H9 (cell line): ENCODE measurements around the gene ALKBH1. TPM values are rescaled to one million over a fixed set of nuclear protein-coding genes. Genes with fewer than 3 reads are reported as not detected.

ENCODE experiments used
- DNase-seq: peaks from one replicate; pipeline ENCODE4 v3.0.0-alpha.2; 2017
- H2AFZ ChIP-seq: one replicate; pipeline ENCODE4 v1.6.1; 2013; ENCODE audit warnings: mild to moderate bottlenecking, low read length, control low read depth, moderate library complexity
- H2AK5ac ChIP-seq: 2 replicates; pipeline ENCODE4 v1.6.1; 2013; ENCODE audit warnings: low read length, control low read depth, mixed read lengths; ENCODE audit not compliant: insufficient read length
- H2BK120ac ChIP-seq: one replicate; pipeline ENCODE4 v1.6.1; 2013; ENCODE audit warnings: low read depth, mild to moderate bottlenecking, low read length, control low read depth, inconsistent platforms; ENCODE audit not compliant: poor library complexity, severe bottlenecking
- H2BK12ac ChIP-seq: 2 replicates; pipeline ENCODE4 v1.6.1; 2013; ENCODE audit warnings: low read length, control low read depth, mixed read lengths, low read depth; ENCODE audit not compliant: insufficient read length
- H2BK15ac ChIP-seq: 2 replicates; pipeline ENCODE4 v1.6.1; 2013; ENCODE audit warnings: low read depth, low read length, control low read depth
- H2BK20ac ChIP-seq: one replicate; pipeline ENCODE4 v1.6.1; 2013; ENCODE audit warnings: low read depth, mild to moderate bottlenecking, low read length, control low read depth, inconsistent platforms; ENCODE audit not compliant: poor library complexity, severe bottlenecking
- H2BK5ac ChIP-seq: 2 replicates; pipeline ENCODE4 v1.6.1; 2013; ENCODE audit warnings: low read length, control low read depth, mixed read lengths; ENCODE audit not compliant: insufficient read length
- H3K14ac ChIP-seq: 2 replicates; pipeline ENCODE4 v1.6.1; 2013; ENCODE audit warnings: low read length, control low read depth; ENCODE audit not compliant: insufficient read depth
- H3K18ac ChIP-seq: 2 replicates; pipeline ENCODE4 v1.6.1; 2013; ENCODE audit warnings: low read depth, mild to moderate bottlenecking, mixed read lengths, low read length, control low read depth; ENCODE audit not compliant: insufficient read length
- H3K23ac ChIP-seq: 2 replicates; pipeline ENCODE4 v1.6.1; 2013; ENCODE audit warnings: low read length, control low read depth, mixed read lengths, low read depth; ENCODE audit not compliant: insufficient read length
- H3K23me2 ChIP-seq: 2 replicates; pipeline ENCODE4 v1.6.1; 2013; ENCODE audit warnings: low read depth, mild to moderate bottlenecking, mixed read lengths, low read length, control low read depth; ENCODE audit not compliant: insufficient read length, poor library complexity, severe bottlenecking
- H3K27ac ChIP-seq: 2 replicates; pipeline ENCODE4 v1.5.1; 2013; ENCODE audit warnings: low read length, control low read depth, mixed read lengths, low read depth; ENCODE audit not compliant: insufficient read length
- H3K27me3 ChIP-seq: 2 replicates; pipeline ENCODE4 v1.6.1; 2013; ENCODE audit warnings: low read length, control low read depth, inconsistent platforms; ENCODE audit not compliant: insufficient read depth
- H3K4ac ChIP-seq: 2 replicates; pipeline ENCODE4 v1.6.1; 2013; ENCODE audit warnings: low read depth, mild to moderate bottlenecking, control low read depth, inconsistent platforms, low read length, moderate library complexity
- H3K4me1 ChIP-seq: 2 replicates; pipeline ENCODE4 v1.6.1; 2013; ENCODE audit warnings: low read length, control low read depth, inconsistent platforms; ENCODE audit not compliant: insufficient read depth
- H3K4me2 ChIP-seq: 2 replicates; pipeline ENCODE4 v1.6.1; 2013; ENCODE audit warnings: low read length, control low read depth, mixed read lengths; ENCODE audit not compliant: insufficient read length, insufficient read depth
- H3K56ac ChIP-seq: 2 replicates; pipeline ENCODE4 v1.6.1; 2013; ENCODE audit warnings: low read depth, mild to moderate bottlenecking, mixed read lengths, low read length, control low read depth; ENCODE audit not compliant: insufficient read length
- H3K79me1 ChIP-seq: 2 replicates; pipeline ENCODE4 v1.6.1; 2013; ENCODE audit warnings: low read depth, mild to moderate bottlenecking, moderate library complexity, low read length, control low read depth, inconsistent platforms; ENCODE audit not compliant: insufficient read depth, poor library complexity, severe bottlenecking
- H3K79me2 ChIP-seq: 2 replicates; pipeline ENCODE4 v1.6.1; 2013; ENCODE audit warnings: low read length, control low read depth, inconsistent platforms; ENCODE audit not compliant: insufficient read depth
- H3K9ac ChIP-seq: 2 replicates; pipeline ENCODE4 v1.6.1; 2013; ENCODE audit warnings: low read length, control low read depth, mixed read lengths; ENCODE audit not compliant: insufficient read length; ENCODE audit errors: extremely low read depth
- H3K9me3 ChIP-seq: one replicate; pipeline ENCODE4 v1.6.1; 2013; ENCODE audit warnings: low read depth, low read length, inconsistent platforms; ENCODE audit not compliant: control insufficient read depth
- H3T11ph ChIP-seq: one replicate; pipeline ENCODE4 v1.6.1; 2013; ENCODE audit warnings: mild to moderate bottlenecking, low read length, control low read depth, inconsistent platforms
- H4K20me1 ChIP-seq: one replicate; pipeline ENCODE4 v1.6.1; 2013; ENCODE audit not compliant: control insufficient read depth, insufficient read length, insufficient read depth
- H4K5ac ChIP-seq: 2 replicates; pipeline ENCODE4 v1.6.1; 2013; ENCODE audit warnings: low read depth, mild to moderate bottlenecking, mixed read lengths, low read length, control low read depth; ENCODE audit not compliant: insufficient read length
- H4K8ac ChIP-seq: replicated peaks from 2 replicates; pipeline ENCODE4 v1.6.1; 2013; ENCODE audit warnings: low read length, control low read depth, mixed read lengths, low read depth; ENCODE audit not compliant: insufficient read length
- H4K91ac ChIP-seq: 2 replicates; pipeline ENCODE4 v1.6.1; 2013; ENCODE audit warnings: low read depth, mild to moderate bottlenecking, moderate library complexity, mixed read lengths, low read length, control low read depth; ENCODE audit not compliant: insufficient read length
- H3K27ac Mint-ChIP-seq, 3 experiments: 2 replicates in 2 of 3; 3 replicates in 1 of 3; pipeline ENCODE4 v1.8.0; 2020 to 2021; ENCODE audit warnings: mixed read lengths in 3 of 3, mild to moderate bottlenecking in 1 of 3, moderate library complexity in 1 of 3
- H3K27me3 Mint-ChIP-seq: 2 replicates; pipeline ENCODE4 v1.8.0; 2021; ENCODE audit warnings: low read depth, mild to moderate bottlenecking, moderate library complexity, mixed read lengths
- H3K36me3 Mint-ChIP-seq, 3 experiments: 2 replicates in 2 of 3; 3 replicates in 1 of 3; pipeline ENCODE4 v1.8.0; 2020 to 2021; ENCODE audit warnings: low read depth in 3 of 3, mixed read lengths in 3 of 3; ENCODE audit not compliant: insufficient read depth in 1 of 3
- H3K4me1 Mint-ChIP-seq, 2 experiments: 2 replicates each; pipeline ENCODE4 v1.8.0; 2020; ENCODE audit warnings: mixed read lengths in 2 of 2
- H3K4me3 Mint-ChIP-seq, 2 experiments: 2 replicates in 1 of 2; 3 replicates in 1 of 2; pipeline ENCODE4 v1.8.0; 2020 to 2021; ENCODE audit warnings: mild to moderate bottlenecking in 2 of 2, mixed read lengths in 2 of 2, moderate library complexity in 1 of 2
- H3K9me3 Mint-ChIP-seq, 2 experiments: 2 replicates in 1 of 2; 3 replicates in 1 of 2; pipeline ENCODE4 v1.8.0; 2020; ENCODE audit warnings: mild to moderate bottlenecking in 2 of 2, mixed read lengths in 2 of 2, moderate library complexity in 1 of 2
- CTCF ChIP-seq: fragments of 200-600 bp; sonication (generic); conservative IDR thresholded peaks from 3 replicates; pipeline ENCODE4 v1.8.0; 2021; ENCODE audit warnings: antibody characterized with exemption, mild to moderate bottlenecking
- total RNA-seq: library from RNA; stranded (reverse); gene quantifications from 2 replicates; pipeline ENCODE4 v1.2.1, GENCODE V29; 2021

Gene ALKBH1
- total RNA-seq, 1 experiment from 2014 or later, result 18.7 TPM

DNA sequence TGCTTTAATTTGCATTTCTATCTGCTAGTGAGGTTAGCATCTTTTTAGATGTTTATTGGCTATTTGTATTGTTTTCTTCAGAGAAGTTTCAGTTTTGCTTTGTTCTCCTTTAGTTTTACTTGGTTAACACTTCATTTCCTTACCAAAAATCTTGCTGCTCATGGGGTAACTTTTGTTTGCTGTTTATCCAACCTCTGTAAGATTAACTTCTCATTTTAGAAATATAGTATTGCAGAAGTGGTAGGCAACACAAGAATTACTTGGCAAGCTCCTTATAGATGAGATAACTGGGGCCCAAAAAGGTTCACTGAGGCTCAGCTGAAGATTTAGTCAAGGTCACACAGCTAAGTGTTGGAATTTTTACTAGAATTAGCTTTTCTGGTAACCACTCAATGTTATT, 40.5 kb downstream of the ALKBH1 start:
- no peak overlapping the region for H3K27ac ChIP-seq
- H3K14ac ChIP-seq, result no peak overlapping the region
- H2BK120ac ChIP-seq, result no peak overlapping the region
- H3K36me3 Mint-ChIP-seq, result no peaks in the 10 kb centered on the region
- no peak overlapping the region for H3K4me3 Mint-ChIP-seq
- H3K79me2 ChIP-seq, result no peaks in the 10 kb centered on the region
- no peaks in the 10 kb centered on the region for H3K9me3 Mint-ChIP-seq
- H2AK5ac ChIP-seq, result no peak overlapping the region
- H3K18ac ChIP-seq, result no peak overlapping the region
- no peak overlapping the region for H2AFZ ChIP-seq
- H3K9ac ChIP-seq, result no peak overlapping the region
- H3K56ac ChIP-seq, result no peak overlapping the region
- no peaks in the 10 kb centered on the region for H3K23me2 ChIP-seq
- no peaks in the 10 kb centered on the region for H4K20me1 ChIP-seq
- no peak overlapping the region for H2BK15ac ChIP-seq
- no peaks in the 10 kb centered on the region for H3K79me1 ChIP-seq
- H3K4me1 Mint-ChIP-seq, result peaks cover 1 to 4% of the 10 kb centered on the region in 2 experiments
- no peaks in the 10 kb centered on the region for H3K4me1 ChIP-seq
- H2BK12ac ChIP-seq, result no peak overlapping the region
- H2BK20ac ChIP-seq, result no peak overlapping the region
- no peak overlapping the region for H4K91ac ChIP-seq
- H3K9me3 ChIP-seq, result no peaks in the 10 kb centered on the region
- no peaks in the 10 kb centered on the region for H3K27me3 Mint-ChIP-seq
- H3K27me3 ChIP-seq, result no peaks in the 10 kb centered on the region
- no peak for DNase-seq
- H3K27ac Mint-ChIP-seq, result no peak overlapping the region
- no peak overlapping the region for H4K5ac ChIP-seq
- H3K23ac ChIP-seq, result no peak overlapping the region
- no peak for TF ChIP-seq CTCF
- H3K4me2 ChIP-seq, result no peak overlapping the region
- H3K4ac ChIP-seq, result no peak overlapping the region
- H2BK5ac ChIP-seq, result no peak overlapping the region
- no peak overlapping the region for H4K8ac ChIP-seq
- no peak overlapping the region for H3T11ph ChIP-seq
